Testis (tissue), 3 donors: ENCODE measurements around the gene REV3L. TPM values are rescaled to one million over a fixed set of nuclear protein-coding genes. Genes with fewer than 3 reads are reported as not detected.

Experiments used
- DNase-seq: peaks from one replicate; pipeline ENCODE4 v3.0.0-alpha.2; 2019
- H3K27ac ChIP-seq, 2 donors: fragments of 200-600 bp; sonication (generic); one replicate each; pipeline ENCODE4 v1.5.1; 2019
- H3K27me3 ChIP-seq: fragments of 200-600 bp; sonication (generic); one replicate; pipeline ENCODE4 v1.5.1; 2019
- H3K36me3 ChIP-seq: fragments of 200-600 bp; sonication (generic); one replicate; pipeline ENCODE4 v1.5.1; 2017; ENCODE audit warnings: low read depth; ENCODE audit errors: missing control alignments
- H3K4me1 ChIP-seq: fragments of 200-600 bp; sonication (generic); one replicate; pipeline ENCODE4 v1.5.1; 2019
- H3K4me3 ChIP-seq, 2 donors: fragments of 200-600 bp; sonication (generic); one replicate each; pipeline ENCODE4 v1.5.1; 2017 to 2019
- H3K9me3 ChIP-seq: fragments of 200-600 bp; sonication (generic); one replicate; pipeline ENCODE4 v1.5.1; 2017
- POLR2A ChIP-seq: fragments of 450-650 bp; IDR thresholded peaks from one replicate; pipeline ENCODE4 v1.6.1; 2017; ENCODE audit warnings: antibody characterized with exemption, mild to moderate bottlenecking, moderate library complexity
- WGBS, 2 donors: methylation state at CpG; one replicate each; pipeline ENCODE4 v1.1.5; 2018; 5-methylcytosine and 5-hydroxymethylcytosine counted together
- intact Hi-C: fragments of 100-400 bp; cut with DNase I; formaldehyde crosslinking; loops from one replicate; pipeline ENCODE4 v1.15.1; 2023; ENCODE audit warnings: low total_unique reads
- polyA plus RNA-seq: library from polyadenylated mRNA; stranded (reverse); fragments of 350-450 nt; fragmentation: Illumina TruSeq; extraction: RNeasy Lipid Tissue Mini Kit (QIAGEN cat#74804); gene quantifications from one replicate; pipeline ENCODE4 v1.2.3, GENCODE V29; 2014; ENCODE audit warnings: low read depth, low replicate concordance; ENCODE audit not compliant: insufficient read depth
- total RNA-seq, 2 donors: library from RNA; depleted of rRNA; stranded (reverse); fragments of >200 nt; gene quantifications; one replicate each; pipeline ENCODE4 v1.2.3, GENCODE V29; 2016
- TF ChIP-seq, protein P1 (sequence below), 3 experiments: fragments of 450-650 bp in 2 of 3; fragments of 200-600 bp in 1 of 3; sonication (generic) in 1 of 3; IDR thresholded peaks; one replicate each; pipeline ENCODE4 v1.5.1; 2016 to 2019; ENCODE audit warnings: antibody characterized with exemption in 3 of 3, mild to moderate bottlenecking in 2 of 3, moderate library complexity in 1 of 3

The REV3L gene
- total and polyA plus RNA-seq, 3 donors from 2014 or later = 11.1 to 56.8 (median 48.8) TPM

DNA sequence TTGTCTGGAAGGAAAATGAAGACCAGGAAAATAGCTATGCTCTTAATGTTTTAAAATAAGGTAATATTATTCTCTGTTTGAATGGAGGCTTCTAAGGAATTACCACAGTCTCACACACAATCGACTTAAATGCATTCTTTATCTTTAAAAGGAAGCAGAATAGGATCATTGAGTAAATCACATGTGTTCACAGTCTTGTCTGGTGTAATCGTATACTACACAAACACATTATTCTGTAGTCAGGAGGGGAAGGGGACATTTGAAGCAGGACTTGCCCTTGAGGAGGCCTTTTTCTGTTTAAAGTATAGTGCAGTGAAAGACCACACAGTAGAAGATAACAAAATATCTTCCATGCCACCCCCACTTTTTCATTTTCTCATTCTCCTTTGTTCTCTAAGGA, 20.6 kb upstream of the REV3L start:
- DNase-seq = no peak
- intact Hi-C loops = no loop called here
- H3K36me3 ChIP-seq = no peaks in the 10 kb centered on the region
- TF ChIP-seq POLR2A = no peak
- TF ChIP-seq, protein P1, sequence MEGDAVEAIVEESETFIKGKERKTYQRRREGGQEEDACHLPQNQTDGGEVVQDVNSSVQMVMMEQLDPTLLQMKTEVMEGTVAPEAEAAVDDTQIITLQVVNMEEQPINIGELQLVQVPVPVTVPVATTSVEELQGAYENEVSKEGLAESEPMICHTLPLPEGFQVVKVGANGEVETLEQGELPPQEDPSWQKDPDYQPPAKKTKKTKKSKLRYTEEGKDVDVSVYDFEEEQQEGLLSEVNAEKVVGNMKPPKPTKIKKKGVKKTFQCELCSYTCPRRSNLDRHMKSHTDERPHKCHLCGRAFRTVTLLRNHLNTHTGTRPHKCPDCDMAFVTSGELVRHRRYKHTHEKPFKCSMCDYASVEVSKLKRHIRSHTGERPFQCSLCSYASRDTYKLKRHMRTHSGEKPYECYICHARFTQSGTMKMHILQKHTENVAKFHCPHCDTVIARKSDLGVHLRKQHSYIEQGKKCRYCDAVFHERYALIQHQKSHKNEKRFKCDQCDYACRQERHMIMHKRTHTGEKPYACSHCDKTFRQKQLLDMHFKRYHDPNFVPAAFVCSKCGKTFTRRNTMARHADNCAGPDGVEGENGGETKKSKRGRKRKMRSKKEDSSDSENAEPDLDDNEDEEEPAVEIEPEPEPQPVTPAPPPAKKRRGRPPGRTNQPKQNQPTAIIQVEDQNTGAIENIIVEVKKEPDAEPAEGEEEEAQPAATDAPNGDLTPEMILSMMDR (IDR thresholded peaks at IDR 0.05) = no peak
- no peaks in the 10 kb centered on the region for H3K27me3 ChIP-seq
- no peak overlapping the region for H3K27ac ChIP-seq
- H3K9me3 ChIP-seq = no peaks in the 10 kb centered on the region
- no peaks in the 10 kb centered on the region for H3K4me1 ChIP-seq
- no peak overlapping the region for H3K4me3 ChIP-seq
- 33 to 38% methylated on average over 2 of the region's 2 CpGs for WGBS, 2 donors

DNA sequence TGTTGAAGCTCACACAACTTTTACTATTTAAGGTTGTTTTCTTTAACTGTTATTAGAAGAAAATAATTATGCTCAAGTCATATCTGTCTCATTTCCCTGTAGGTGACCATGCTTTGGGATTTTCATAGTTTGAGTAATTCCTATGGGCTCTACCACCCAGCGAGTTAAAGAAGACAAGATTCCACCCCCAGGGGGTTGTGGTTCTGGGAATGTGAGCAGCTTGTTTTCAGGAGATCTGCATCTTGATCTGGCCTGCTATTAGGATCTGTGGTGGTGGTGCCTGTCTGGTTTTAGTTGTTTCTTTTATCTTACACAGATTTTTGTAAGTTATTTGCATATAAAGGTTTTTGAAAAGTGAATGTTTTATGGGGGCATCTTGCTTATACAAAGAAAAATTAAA, 20.2 kb upstream of the REV3L start:
- TF ChIP-seq, protein P1 (IDR thresholded peaks at IDR 0.05) = no peak
- TF ChIP-seq POLR2A = no peak
- Histone ChIP-seq H3K27ac (no peak overlapping the region), H3K36me3 (no peaks in the 10 kb centered on the region), H3K9me3 (no peaks in the 10 kb centered on the region), H3K4me3 (no peak overlapping the region), H3K4me1 (no peaks in the 10 kb centered on the region), H3K27me3 (no peaks in the 10 kb centered on the region)
- DNase-seq = no peak
- 53 to 60% methylated on average over 1 of the region's 1 CpG for WGBS, 2 donors
- intact Hi-C loops = no loop called here

- 97 to 98% methylated on average over 2 of the region's 2 CpGs for WGBS, 2 donors
- no peaks in the 10 kb centered on the region for H3K36me3 ChIP-seq
- H3K4me1 ChIP-seq = no peaks in the 10 kb centered on the region
- no peak overlapping the region for H3K4me3 ChIP-seq
- no peak for TF ChIP-seq POLR2A
- TF ChIP-seq, protein P1 (IDR thresholded peaks at IDR 0.05) = no peak
- H3K27ac ChIP-seq = no peak overlapping the region
- no peaks in the 10 kb centered on the region for H3K27me3 ChIP-seq
- no peak for DNase-seq
- H3K9me3 ChIP-seq = no peaks in the 10 kb centered on the region
- intact Hi-C loops = no loop called here
Observed at GRCh38 chr6:111502154-111502553, 19.1 kb upstream of the REV3L start.

GRCh38 chr6:111499269-111499793, 16.3 kb upstream of the REV3L start:
- no peaks in the 10 kb centered on the region for H3K36me3 ChIP-seq
- intact Hi-C loops = no loop called here
- no peaks in the 10 kb centered on the region for H3K9me3 ChIP-seq
- TF ChIP-seq, protein P1 (IDR thresholded peaks at IDR 0.05) = no peak
- no peak for TF ChIP-seq POLR2A
- no peak overlapping the region for H3K27ac ChIP-seq
- H3K27me3 ChIP-seq = no peaks in the 10 kb centered on the region
- 85 to 100% methylated on average over 2 of the region's 2 CpGs for WGBS, 2 donors
- no peak overlapping the region for H3K4me3 ChIP-seq
- DNase-seq = no peak
- H3K4me1 ChIP-seq = peaks cover 4% of the 10 kb centered on the region

- H3K9me3 ChIP-seq = no peaks in the 10 kb centered on the region
- no peak overlapping the region for H3K27ac ChIP-seq
- DNase-seq = no peak
- H3K27me3 ChIP-seq = no peaks in the 10 kb centered on the region
- intact Hi-C loops = no loop called here
- no peaks in the 10 kb centered on the region for H3K36me3 ChIP-seq
- TF ChIP-seq, protein P1 (IDR thresholded peaks at IDR 0.05) = no peak
- TF ChIP-seq POLR2A = no peak
- WGBS, 2 donors = 84 to 95% methylated on average over 2 of the region's 2 CpGs
- no peak overlapping the region for H3K4me3 ChIP-seq
- peaks cover 4% of the 10 kb centered on the region for H3K4me1 ChIP-seq
Observed at GRCh38 chr6:111494951-111495635, 12.1 kb upstream of the REV3L start.
